Measurements from ENCODE around the gene XPR1.

DNA sequence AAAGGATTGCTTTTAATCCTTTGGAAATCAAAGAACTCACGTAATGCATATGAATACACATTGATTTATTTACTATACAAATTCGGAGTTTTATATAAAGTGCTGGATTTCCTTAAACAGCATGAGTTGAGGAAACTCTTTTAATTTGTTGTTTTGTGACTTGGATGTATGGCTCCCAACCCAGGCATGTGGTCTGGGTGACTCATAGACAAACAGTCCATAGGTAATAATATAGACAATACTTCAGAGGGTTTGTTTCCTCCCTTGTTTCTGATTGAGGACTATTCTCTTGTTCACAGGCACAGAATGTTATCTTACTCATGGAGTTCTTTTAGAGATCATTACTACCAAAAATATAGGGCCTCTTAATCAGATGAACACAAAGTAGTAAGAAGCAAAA lies 43.8 kb downstream of the XPR1 start:
- TF ChIP-seq, protein P1, sequence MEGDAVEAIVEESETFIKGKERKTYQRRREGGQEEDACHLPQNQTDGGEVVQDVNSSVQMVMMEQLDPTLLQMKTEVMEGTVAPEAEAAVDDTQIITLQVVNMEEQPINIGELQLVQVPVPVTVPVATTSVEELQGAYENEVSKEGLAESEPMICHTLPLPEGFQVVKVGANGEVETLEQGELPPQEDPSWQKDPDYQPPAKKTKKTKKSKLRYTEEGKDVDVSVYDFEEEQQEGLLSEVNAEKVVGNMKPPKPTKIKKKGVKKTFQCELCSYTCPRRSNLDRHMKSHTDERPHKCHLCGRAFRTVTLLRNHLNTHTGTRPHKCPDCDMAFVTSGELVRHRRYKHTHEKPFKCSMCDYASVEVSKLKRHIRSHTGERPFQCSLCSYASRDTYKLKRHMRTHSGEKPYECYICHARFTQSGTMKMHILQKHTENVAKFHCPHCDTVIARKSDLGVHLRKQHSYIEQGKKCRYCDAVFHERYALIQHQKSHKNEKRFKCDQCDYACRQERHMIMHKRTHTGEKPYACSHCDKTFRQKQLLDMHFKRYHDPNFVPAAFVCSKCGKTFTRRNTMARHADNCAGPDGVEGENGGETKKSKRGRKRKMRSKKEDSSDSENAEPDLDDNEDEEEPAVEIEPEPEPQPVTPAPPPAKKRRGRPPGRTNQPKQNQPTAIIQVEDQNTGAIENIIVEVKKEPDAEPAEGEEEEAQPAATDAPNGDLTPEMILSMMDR (conservative IDR thresholded peaks at IDR 0.05; ENCODE audit: low read length), result no peak
- no peak for TF ChIP-seq EZH2phosphoT487 (IDR thresholded peaks at IDR 0.05; ENCODE audit: borderline replicate concordance)

Measured in Loucy (cell line).